ENCODE data around the gene SLC39A3.

Gene SLC39A3

DNA sequence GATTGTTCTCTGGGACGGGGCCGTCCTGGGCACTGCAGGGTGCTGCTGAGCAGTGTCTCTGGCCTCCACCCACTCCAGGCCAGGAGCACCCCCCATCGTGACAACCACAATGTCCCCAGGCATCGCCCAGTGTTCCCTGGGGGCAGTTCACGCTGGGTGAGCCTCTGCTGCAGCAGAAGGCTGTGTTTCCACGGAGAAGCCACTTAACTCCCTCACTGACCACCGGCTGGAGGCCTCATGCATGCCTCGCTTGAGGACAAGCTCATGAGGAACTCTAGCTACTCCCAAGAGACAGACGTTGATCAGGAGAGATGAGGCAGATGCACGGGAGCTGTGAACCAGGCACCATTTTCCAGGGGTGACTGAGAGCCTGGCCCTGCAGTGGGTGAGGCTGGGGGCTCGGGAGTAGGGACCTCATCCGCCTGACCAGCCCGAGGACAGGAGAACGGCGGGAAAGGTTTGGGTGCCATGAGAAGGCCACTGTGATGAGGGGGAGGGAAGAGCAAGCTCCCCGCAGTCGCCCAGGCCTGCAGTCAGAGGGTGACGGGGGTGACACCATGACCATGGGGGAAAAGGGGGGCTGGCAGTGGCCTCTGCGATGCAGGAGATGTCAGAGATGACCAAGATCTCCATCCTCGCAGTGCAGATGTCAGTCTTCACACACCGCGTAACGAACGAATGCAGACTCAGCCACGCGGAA, 5.1 kb downstream of the SLC39A3 start:
- Histone ChIP-seq H3K9me2 (ENCODE audit: low read depth, low read length) (no peaks in the 10 kb centered on the region), H3K4me2 (ENCODE audit: low read length) (no peak overlapping the region), H4K20me1 (ENCODE audit: insufficient read depth, low read length) (no peaks in the 10 kb centered on the region), H3K79me2 (ENCODE audit: insufficient read depth, low read length) (no peaks in the 10 kb centered on the region), H3K27ac (ENCODE audit: low read depth, low read length, poor library complexity, severe bottlenecking) (no peak overlapping the region), H3K4me1 (ENCODE audit: insufficient read depth, low read length, severe bottlenecking) (peaks cover 6% of the 10 kb centered on the region), H3K27me3 (ENCODE audit: insufficient read depth, low read length) (no peaks in the 10 kb centered on the region), H3K9me3 (ENCODE audit: low read length) (no peaks in the 10 kb centered on the region), H2AFZ (ENCODE audit: low read length) (no peak overlapping the region), H3K4me3 (ENCODE audit: low read depth, low read length, poor library complexity, severe bottlenecking) (no peak overlapping the region), H3K36me3 (ENCODE audit: insufficient read depth, low read length) (peaks cover 36% of the 10 kb centered on the region), H3F3A (ENCODE audit: insufficient read depth, low read length) (no peaks in the 10 kb centered on the region), H3K9ac (ENCODE audit: low read length) (no peak overlapping the region)
- TF ChIP-seq, protein P1, sequence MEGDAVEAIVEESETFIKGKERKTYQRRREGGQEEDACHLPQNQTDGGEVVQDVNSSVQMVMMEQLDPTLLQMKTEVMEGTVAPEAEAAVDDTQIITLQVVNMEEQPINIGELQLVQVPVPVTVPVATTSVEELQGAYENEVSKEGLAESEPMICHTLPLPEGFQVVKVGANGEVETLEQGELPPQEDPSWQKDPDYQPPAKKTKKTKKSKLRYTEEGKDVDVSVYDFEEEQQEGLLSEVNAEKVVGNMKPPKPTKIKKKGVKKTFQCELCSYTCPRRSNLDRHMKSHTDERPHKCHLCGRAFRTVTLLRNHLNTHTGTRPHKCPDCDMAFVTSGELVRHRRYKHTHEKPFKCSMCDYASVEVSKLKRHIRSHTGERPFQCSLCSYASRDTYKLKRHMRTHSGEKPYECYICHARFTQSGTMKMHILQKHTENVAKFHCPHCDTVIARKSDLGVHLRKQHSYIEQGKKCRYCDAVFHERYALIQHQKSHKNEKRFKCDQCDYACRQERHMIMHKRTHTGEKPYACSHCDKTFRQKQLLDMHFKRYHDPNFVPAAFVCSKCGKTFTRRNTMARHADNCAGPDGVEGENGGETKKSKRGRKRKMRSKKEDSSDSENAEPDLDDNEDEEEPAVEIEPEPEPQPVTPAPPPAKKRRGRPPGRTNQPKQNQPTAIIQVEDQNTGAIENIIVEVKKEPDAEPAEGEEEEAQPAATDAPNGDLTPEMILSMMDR (IDR thresholded peaks at IDR 0.05; ENCODE audit: low read length) = no peak
- no peak for TF ChIP-seq EZH2 (IDR thresholded peaks at IDR 0.05; ENCODE audit: borderline replicate concordance, low read length)

DNA sequence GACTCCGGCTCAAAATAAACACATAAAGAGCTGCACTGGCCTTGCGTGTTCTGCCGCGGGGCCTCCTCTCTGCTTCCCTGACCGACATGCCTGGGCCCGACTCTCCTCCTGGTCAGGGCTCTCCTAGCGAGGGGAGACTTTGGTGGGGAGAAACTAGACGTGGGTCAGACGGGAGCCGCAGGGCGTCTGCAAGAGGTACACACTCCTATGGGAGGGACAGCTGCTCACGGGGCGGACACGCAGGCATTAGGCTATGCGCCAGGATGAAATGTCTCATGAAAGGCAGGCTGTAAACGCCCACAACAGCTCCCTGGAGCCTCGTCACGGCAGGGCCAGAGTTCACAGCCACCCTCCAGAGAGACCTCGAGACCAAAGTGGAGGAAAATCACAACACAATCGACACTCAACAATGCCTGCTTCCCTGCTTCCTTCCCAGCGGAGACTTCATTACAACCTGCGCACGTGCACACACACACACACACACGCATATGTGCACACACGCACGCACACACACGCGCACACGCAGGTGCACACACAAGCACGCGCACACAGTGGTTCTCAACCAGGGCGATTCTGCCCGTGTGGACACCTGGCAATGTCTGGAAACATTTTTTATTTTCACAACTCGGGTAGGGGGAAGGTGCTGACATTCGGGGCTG, 5.8 kb downstream of the SLC39A3 start:
- Histone ChIP-seq H3K4me2 (ENCODE audit: low read length) (no peak overlapping the region), H3K4me3 (ENCODE audit: low read depth, low read length, poor library complexity, severe bottlenecking) (no peak overlapping the region), H3K9ac (ENCODE audit: low read length) (no peak overlapping the region), H3K9me3 (ENCODE audit: low read length) (no peaks in the 10 kb centered on the region), H4K20me1 (ENCODE audit: insufficient read depth, low read length) (no peaks in the 10 kb centered on the region), H3K27me3 (ENCODE audit: insufficient read depth, low read length) (no peaks in the 10 kb centered on the region), H3K36me3 (ENCODE audit: insufficient read depth, low read length) (peaks cover 36% of the 10 kb centered on the region), H3K79me2 (ENCODE audit: insufficient read depth, low read length) (no peaks in the 10 kb centered on the region), H3K9me2 (ENCODE audit: low read depth, low read length) (no peaks in the 10 kb centered on the region), H3K27ac (ENCODE audit: low read depth, low read length, poor library complexity, severe bottlenecking) (no peak overlapping the region), H2AFZ (ENCODE audit: low read length) (no peak overlapping the region), H3K4me1 (ENCODE audit: insufficient read depth, low read length, severe bottlenecking) (peaks cover 4% of the 10 kb centered on the region), H3F3A (ENCODE audit: insufficient read depth, low read length) (no peaks in the 10 kb centered on the region)
- no peak for TF ChIP-seq EZH2 (IDR thresholded peaks at IDR 0.05; ENCODE audit: borderline replicate concordance, low read length)
- TF ChIP-seq, protein P1 (IDR thresholded peaks at IDR 0.05; ENCODE audit: low read length) = no peak

DNA sequence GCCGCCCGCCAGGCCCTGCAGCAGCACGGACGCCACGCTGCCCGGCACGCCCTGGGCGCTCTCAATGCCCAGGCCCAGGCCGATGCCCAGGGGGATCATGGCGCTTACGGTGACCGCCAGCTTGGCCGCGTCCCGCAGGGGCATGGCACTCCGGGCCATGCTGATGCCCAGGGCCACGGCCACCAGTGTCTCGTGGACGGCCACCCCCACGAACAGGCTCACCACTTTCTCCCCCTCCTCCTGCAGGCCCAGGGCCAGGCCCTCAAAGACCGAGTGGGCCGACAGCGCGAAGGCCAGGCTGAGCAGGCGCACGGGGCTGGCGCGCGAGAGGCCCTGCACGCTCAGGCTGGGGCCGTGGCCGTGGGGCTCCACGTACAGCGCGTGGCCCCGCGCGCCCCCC, 6.9 kb downstream of the SLC39A3 start:
- no peak overlapping the region for H3K4me3 ChIP-seq (ENCODE audit: low read depth, low read length, poor library complexity, severe bottlenecking)
- no peaks in the 10 kb centered on the region for H3K9me3 ChIP-seq (ENCODE audit: low read length)
- H4K20me1 ChIP-seq (ENCODE audit: insufficient read depth, low read length) = no peaks in the 10 kb centered on the region
- H3K27me3 ChIP-seq (ENCODE audit: insufficient read depth, low read length) = peaks cover 4% of the 10 kb centered on the region; the same call in 1 of the 2 replicates
- no peak overlapping the region for H2AFZ ChIP-seq (ENCODE audit: low read length)
- no peaks in the 10 kb centered on the region for H3K79me2 ChIP-seq (ENCODE audit: insufficient read depth, low read length)
- H3K36me3 ChIP-seq (ENCODE audit: insufficient read depth, low read length) = peaks cover 36% of the 10 kb centered on the region
- H3K4me1 ChIP-seq (ENCODE audit: insufficient read depth, low read length, severe bottlenecking) = no peaks in the 10 kb centered on the region
- no peaks in the 10 kb centered on the region for H3K9me2 ChIP-seq (ENCODE audit: low read depth, low read length)
- H3K9ac ChIP-seq (ENCODE audit: low read length) = no peak overlapping the region
- TF ChIP-seq, protein P1 (IDR thresholded peaks at IDR 0.05; ENCODE audit: low read length) = no peak
- TF ChIP-seq EZH2 (IDR thresholded peaks at IDR 0.05; ENCODE audit: borderline replicate concordance, low read length) = no peak
- H3K4me2 ChIP-seq (ENCODE audit: low read length) = no peak overlapping the region
- H3F3A ChIP-seq (ENCODE audit: insufficient read depth, low read length) = no peaks in the 10 kb centered on the region
- H3K27ac ChIP-seq (ENCODE audit: low read depth, low read length, poor library complexity, severe bottlenecking) = no peak overlapping the region

All from OCI-LY1 (cell line).